Ovary (tissue), 3 donors: ENCODE data around the gene ARHGAP10.

Source experiments
- POLR2A ChIP-seq: fragments of 450-650 bp; IDR thresholded peaks from one replicate; pipeline ENCODE4 v1.6.1; 2017; ENCODE audit warnings: antibody characterized with exemption, mild to moderate bottlenecking, moderate library complexity
- TF ChIP-seq, protein P1 (sequence below), 3 donors: fragments of 450-650 bp in 2 of 3; fragments of 200-600 bp in 1 of 3; IDR thresholded peaks; one replicate each; pipeline versions ENCODE4 v1.5.1 to v1.8.0; 2016 to 2022; ENCODE audit warnings: antibody characterized with exemption in 3 of 3, mild to moderate bottlenecking in 1 of 3
- donor health status: DM: no; HTN: no; CAD: no.

DNA sequence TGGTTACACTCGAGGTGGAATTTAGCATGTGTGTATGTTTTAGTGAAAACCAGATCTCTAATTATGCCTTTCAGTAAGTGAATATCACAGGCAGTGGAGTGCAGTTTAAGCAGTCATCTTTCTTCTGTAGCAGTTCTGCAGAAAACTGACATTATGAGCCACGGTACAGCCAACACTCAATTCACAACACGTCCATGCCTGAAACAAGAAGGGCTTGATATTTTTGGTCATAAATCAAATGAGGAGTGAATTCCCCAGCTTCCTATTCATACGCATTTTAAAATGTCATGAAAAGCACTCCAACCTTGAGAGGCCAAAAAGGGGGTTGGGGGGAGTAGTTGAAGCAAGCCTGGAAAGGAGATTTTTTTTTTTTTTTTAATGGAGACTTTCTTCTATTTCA lies 316.7 kb downstream of the ARHGAP10 start:
- TF ChIP-seq, protein P1, sequence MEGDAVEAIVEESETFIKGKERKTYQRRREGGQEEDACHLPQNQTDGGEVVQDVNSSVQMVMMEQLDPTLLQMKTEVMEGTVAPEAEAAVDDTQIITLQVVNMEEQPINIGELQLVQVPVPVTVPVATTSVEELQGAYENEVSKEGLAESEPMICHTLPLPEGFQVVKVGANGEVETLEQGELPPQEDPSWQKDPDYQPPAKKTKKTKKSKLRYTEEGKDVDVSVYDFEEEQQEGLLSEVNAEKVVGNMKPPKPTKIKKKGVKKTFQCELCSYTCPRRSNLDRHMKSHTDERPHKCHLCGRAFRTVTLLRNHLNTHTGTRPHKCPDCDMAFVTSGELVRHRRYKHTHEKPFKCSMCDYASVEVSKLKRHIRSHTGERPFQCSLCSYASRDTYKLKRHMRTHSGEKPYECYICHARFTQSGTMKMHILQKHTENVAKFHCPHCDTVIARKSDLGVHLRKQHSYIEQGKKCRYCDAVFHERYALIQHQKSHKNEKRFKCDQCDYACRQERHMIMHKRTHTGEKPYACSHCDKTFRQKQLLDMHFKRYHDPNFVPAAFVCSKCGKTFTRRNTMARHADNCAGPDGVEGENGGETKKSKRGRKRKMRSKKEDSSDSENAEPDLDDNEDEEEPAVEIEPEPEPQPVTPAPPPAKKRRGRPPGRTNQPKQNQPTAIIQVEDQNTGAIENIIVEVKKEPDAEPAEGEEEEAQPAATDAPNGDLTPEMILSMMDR (IDR thresholded peaks at IDR 0.05): no peak
- no peak for TF ChIP-seq POLR2A
